A673 (cell line): ENCODE results near the gene MCRIP1. TPM values are rescaled to one million over a fixed set of nuclear protein-coding genes. Genes with fewer than 3 reads are reported as not detected.

Experiments
- BruUV-seq: library from RNA; stranded (reverse); fragments of 400-500 nt; replicated peaks from 2 replicates; lab custom pipeline; 2021; lab: Mats Ljungman, UMichigan
- CTCF ChIA-PET: fragments of 300-600 bp; sonication (Branson Sonifier 250); formaldehyde crosslinking; loops from one replicate; lab custom pipeline; 2022; ENCODE audit warnings: antibody characterized with exemption; lab: Charles Lee
- POLR2A ChIA-PET: fragments of 300-600 bp; sonication (Branson Sonifier 250); formaldehyde crosslinking; loops from one replicate; lab custom pipeline; 2022; ENCODE audit warnings: antibody characterized with exemption; ENCODE audit not compliant: low non-redundant PET; lab: Charles Lee
- DNase-seq: peaks from one replicate; pipeline ENCODE4 v3.0.0-alpha.2; 2015; ENCODE audit warnings: low spot score
- H3K27ac ChIP-seq: fragments of 200-600 bp; sonication (generic); 2 replicates; pipeline ENCODE4 v1.5.1; 2016; ENCODE audit warnings: mixed run types, low read depth, mild to moderate bottlenecking, mixed read lengths, antibody characterized with exemption, low read length; ENCODE audit not compliant: poor library complexity, severe bottlenecking
- H3K27me3 ChIP-seq: fragments of 200-600 bp; sonication (generic); replicated peaks from 2 replicates; pipeline ENCODE4 v1.6.1; 2017; ENCODE audit warnings: mixed run types, low read depth, mild to moderate bottlenecking, mixed read lengths, antibody characterized with exemption, low read length; ENCODE audit not compliant: insufficient read depth, poor library complexity
- H3K36me3 ChIP-seq: fragments of 200-600 bp; sonication (generic); 2 replicates; pipeline ENCODE4 v1.6.1; 2016; ENCODE audit warnings: mixed run types, mild to moderate bottlenecking, mixed read lengths, antibody characterized with exemption, low read length; ENCODE audit not compliant: insufficient read depth, poor library complexity, severe bottlenecking
- H3K4me1 ChIP-seq: fragments of 200-600 bp; sonication (generic); 2 replicates; pipeline ENCODE4 v1.6.1; 2017; ENCODE audit warnings: mixed run types, mild to moderate bottlenecking, mixed read lengths, antibody characterized with exemption, low read length; ENCODE audit not compliant: insufficient read depth, poor library complexity, severe bottlenecking
- H3K4me3 ChIP-seq: fragments of 200-600 bp; sonication (generic); 2 replicates; pipeline ENCODE4 v1.5.1; 2016; ENCODE audit warnings: low read depth, mixed run types, mild to moderate bottlenecking, mixed read lengths, low read length; ENCODE audit not compliant: poor library complexity, severe bottlenecking
- H3K9me3 ChIP-seq: fragments of 200-600 bp; sonication (generic); 2 replicates; pipeline ENCODE4 v1.6.1; 2016; ENCODE audit warnings: mixed run types, low read depth, mild to moderate bottlenecking, mixed read lengths, antibody characterized with exemption, low read length; ENCODE audit not compliant: poor library complexity, severe bottlenecking
- CTCF ChIP-seq: fragments of 300-800, 200-600 bp; sonication (generic); conservative IDR thresholded peaks from 2 replicates; pipeline ENCODE4 v1.5.1; 2017; ENCODE audit warnings: low read depth, mild to moderate bottlenecking, antibody characterized with exemption, low read length, moderate library complexity, mixed read lengths
- EZH2 ChIP-seq: fragments of 200-600 bp; sonication (generic); IDR thresholded peaks from 2 replicates; pipeline ENCODE4 v1.6.1; 2017; ENCODE audit warnings: borderline replicate concordance, low read depth, mild to moderate bottlenecking, mixed read lengths, antibody characterized with exemption, low read length; ENCODE audit not compliant: poor library complexity, severe bottlenecking
- intact Hi-C: fragments of 100-400 bp; cut with micrococcal nuclease; formaldehyde crosslinking; loops from one replicate; pipeline ENCODE4 v1.10.0; 2022; ENCODE audit not compliant: unreplicated experiment
- total RNA-seq: library from RNA; stranded (reverse); gene quantifications from 2 replicates; pipeline ENCODE4 v1.2.3, GENCODE V29; 2021

Gene MCRIP1
- total RNA-seq, 1 experiment from 2014 or later, result 126 TPM

- Histone ChIP-seq H3K9me3 (no peaks in the 10 kb centered on the region), H3K36me3 (no peaks in the 10 kb centered on the region), H3K27ac (no peak overlapping the region), H3K4me1 (no peaks in the 10 kb centered on the region), H3K27me3 (peaks cover 96% of the 10 kb centered on the region), H3K4me3 (no peak overlapping the region)
- intact Hi-C loops, result no loop called here
- TF ChIP-seq EZH2 (peak; percentile 98), CTCF (no peak)
- no peak for DNase-seq
- POLR2A ChIA-PET, result no interaction called here
- CTCF ChIA-PET, result no interaction called here
- BruUV-seq, result no TSS peak
Measured at GRCh38 chr17:81804559-81805399, 28.3 kb downstream of the MCRIP1 start.

GRCh38 chr17:81803728-81804558 lies 29.1 kb downstream of the MCRIP1 start, which contains the start of gene GCGR:
Gene GCGR (plus strand): TSS chr17:81804150. CDS start chr17:81809019, 4,869 bp downstream.
- peak; percentile 48 for TF ChIP-seq EZH2
- no peak for TF ChIP-seq CTCF
- POLR2A ChIA-PET, result no interaction called here
- peaks cover 90% of the 10 kb centered on the region for H3K27me3 ChIP-seq
- intact Hi-C loops, result no loop called here
- peak within 1 kb of the TSS; percentile 7 for H3K4me3 ChIP-seq
- no peaks in the 10 kb centered on the region for H3K4me1 ChIP-seq
- no peak for DNase-seq
- no peaks in the 10 kb centered on the region for H3K9me3 ChIP-seq
- H3K36me3 ChIP-seq, result no peaks in the 10 kb centered on the region
- CTCF ChIA-PET, result no interaction called here
- no peak within 1 kb of the TSS for H3K27ac ChIP-seq
- no TSS peak for BruUV-seq

DNA sequence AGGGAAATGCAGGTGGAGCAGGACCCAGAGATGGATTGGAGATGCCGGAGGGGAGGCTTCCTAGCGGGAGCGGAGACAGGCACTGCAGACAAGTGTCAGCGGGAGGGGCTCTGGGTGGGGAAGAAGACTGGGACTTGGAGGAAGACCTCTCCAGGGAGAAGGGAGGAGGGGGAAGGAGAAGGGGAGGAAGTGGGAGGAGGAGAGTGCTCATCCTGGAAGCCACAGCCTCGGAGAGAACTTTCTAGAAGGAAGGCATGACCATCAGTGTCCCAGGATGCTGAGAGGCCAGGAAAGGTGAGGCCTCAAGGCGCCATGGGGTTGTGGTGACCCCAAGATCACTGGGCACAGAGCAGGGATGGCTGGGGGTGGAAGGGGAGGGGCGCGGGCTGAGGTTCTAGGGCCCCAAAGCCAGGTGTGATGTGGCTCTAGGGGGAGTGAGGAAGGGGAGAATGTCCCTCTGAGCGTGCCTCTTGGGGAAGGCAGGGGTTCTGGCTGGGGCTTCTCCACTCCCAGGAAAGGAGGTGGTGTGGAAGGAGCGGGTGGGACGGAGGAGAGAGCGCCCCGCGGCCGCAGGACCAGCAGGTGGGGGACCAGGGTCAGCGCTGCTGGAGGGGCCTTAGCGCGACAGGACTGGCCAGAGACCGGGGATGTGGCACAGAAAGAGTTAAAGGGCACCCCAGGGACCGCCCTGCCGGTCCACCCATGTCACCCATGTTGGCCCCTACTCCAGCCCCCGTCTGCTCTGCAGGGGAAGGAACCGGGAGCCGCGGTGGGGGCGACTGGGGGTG lies 30.0 kb downstream of the MCRIP1 start:
- DNase-seq, result no peak
- TF ChIP-seq EZH2 (no peak), CTCF (no peak)
- no TSS peak for BruUV-seq
- ChIA-PET CTCF (no interaction called here), POLR2A (no interaction called here)
- peaks cover 85% of the 10 kb centered on the region for H3K27me3 ChIP-seq
- no peaks in the 10 kb centered on the region for H3K36me3 ChIP-seq
- H3K9me3 ChIP-seq, result no peaks in the 10 kb centered on the region
- intact Hi-C loops, result no loop called here
- H3K27ac ChIP-seq, result no peak overlapping the region
- H3K4me1 ChIP-seq, result no peaks in the 10 kb centered on the region
- no peak overlapping the region for H3K4me3 ChIP-seq
